OCI-LY7 (cell line): ENCODE measurements around the gene MLST8.

Source experiments
- CTCF ChIP-seq: fragments of 200-600 bp; sonication (generic); conservative IDR thresholded peaks from 2 replicates; pipeline ENCODE4 v1.5.1; 2014; ENCODE audit warnings: mild to moderate bottlenecking, antibody characterized with exemption, low read length, moderate library complexity, mixed read lengths
- EZH2phosphoT487 ChIP-seq: fragments of 200-600 bp; sonication (generic); IDR thresholded peaks from 2 replicates; pipeline ENCODE4 v1.6.1; 2018; ENCODE audit warnings: low read depth, borderline replicate concordance, mild to moderate bottlenecking, mixed run types, antibody characterized with exemption, low read length, moderate library complexity, mixed read lengths

DNA sequence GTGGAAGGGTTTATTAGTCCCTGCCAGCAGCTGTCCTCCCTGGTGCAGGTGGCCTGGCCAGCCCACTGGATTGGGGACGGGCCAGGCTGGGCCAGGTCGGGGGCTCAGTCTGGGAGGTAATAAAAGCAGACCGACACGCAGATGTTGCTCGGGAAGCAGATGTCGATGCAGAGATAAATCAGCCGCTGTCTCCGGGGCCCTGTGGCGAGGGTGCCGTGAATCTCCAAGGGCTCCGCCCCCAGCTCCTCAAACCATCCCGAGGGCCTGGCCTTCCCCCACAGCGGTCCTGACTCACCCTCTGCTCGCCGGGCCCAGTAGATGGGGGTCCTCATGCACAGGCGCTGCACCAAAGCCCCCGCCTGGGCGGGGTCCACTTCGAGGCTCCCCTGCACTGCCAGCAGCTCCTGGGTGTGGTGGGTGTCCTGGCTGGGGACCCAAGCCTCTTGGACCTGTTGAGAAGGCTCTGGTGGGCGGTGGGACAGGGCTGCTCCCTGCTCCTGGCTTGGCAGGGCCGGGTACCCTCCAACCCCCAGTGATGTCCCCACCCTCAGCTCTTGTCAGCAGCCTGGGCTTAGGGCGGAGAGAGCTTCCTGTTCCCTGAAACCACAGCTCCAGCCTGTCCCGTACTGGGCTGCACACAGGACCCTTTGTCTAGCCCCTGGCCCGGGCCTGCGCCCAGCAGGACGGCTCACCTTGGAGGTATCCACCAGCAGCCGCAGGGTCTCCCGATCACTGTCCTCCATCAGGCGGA, 4.2 kb downstream of the MLST8 start:
- TF ChIP-seq CTCF, result no peak
- no peak for TF ChIP-seq EZH2phosphoT487
